ENCODE data around the gene SASH1.

DNA sequence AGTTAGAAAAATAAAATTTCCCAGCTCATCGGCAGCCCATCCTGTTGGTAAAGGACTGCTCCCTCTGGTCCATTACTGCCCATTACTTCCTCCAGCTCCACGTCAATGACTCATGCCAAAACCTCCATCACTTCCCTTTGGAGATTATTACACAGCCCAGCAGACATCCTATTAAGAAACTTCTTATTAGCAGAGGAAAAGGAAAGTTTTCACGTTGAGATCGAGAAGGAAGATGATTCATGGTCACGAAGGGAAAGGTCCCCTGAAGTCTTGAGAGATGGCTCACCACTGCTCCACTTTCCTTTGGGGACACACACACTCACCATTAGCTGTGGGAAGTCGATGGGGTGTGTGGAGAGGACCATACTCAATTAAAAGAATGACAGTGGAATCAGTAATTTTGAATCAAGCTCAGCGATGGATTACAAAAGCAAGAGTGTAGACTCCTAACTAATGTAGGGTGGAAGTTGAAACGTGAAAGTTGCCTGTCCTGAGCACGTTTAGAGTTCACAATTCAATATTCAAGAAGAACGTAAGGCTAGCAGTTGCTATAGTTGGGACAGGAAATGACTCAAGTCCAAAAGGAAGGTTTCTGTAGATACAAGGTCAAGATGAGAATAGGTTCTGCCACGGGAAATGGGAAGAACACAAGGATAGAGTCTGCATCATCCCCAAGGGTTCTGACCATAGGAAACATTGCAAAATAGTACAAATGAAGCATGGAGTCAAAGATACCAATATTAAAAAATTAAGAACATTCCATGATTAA is 21.6 kb downstream of the SASH1 start:
- TF ChIP-seq CTCF (IDR thresholded peaks at IDR 0.05; ENCODE audit: low read depth, low read length, poor library complexity, severe bottlenecking), result no peak
- no peak for TF ChIP-seq EZH2phosphoT487 (IDR thresholded peaks at IDR 0.05; ENCODE audit: borderline replicate concordance, low read length)

Measured in DOHH2 (cell line).